ENCODE results near the gene PPP5C. TPM values are rescaled to one million over a fixed set of nuclear protein-coding genes. Genes with fewer than 3 reads are reported as not detected.
"Not testable (repeated sequence)": the region's sequence is repeated elsewhere in the genome, so short reads cannot be mapped to it uniquely, and the experiment has no call there.

The PPP5C gene
- total RNA-seq, 1 donor from 2014 or later: 31.3 TPM

DNA sequence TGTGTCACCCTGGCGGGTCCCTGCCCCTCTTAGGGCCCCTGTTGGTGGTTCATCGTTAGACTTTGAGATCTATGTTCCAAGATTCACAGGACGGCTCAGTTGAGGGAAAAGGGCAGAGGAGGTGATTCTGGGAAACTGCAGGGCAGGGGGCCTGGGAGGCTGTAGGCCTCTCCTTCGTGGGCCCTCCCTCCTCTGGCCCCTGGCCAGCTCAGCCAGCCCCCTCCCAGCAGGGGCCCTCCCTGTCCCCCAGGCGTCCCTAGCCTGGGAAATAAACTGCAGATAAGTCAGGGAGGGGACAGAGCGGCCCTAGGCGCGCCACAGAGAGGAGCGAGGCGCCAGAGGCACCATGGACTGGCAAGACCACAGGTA lies 43.6 kb upstream of the PPP5C start:
- TF ChIP-seq, protein P1, sequence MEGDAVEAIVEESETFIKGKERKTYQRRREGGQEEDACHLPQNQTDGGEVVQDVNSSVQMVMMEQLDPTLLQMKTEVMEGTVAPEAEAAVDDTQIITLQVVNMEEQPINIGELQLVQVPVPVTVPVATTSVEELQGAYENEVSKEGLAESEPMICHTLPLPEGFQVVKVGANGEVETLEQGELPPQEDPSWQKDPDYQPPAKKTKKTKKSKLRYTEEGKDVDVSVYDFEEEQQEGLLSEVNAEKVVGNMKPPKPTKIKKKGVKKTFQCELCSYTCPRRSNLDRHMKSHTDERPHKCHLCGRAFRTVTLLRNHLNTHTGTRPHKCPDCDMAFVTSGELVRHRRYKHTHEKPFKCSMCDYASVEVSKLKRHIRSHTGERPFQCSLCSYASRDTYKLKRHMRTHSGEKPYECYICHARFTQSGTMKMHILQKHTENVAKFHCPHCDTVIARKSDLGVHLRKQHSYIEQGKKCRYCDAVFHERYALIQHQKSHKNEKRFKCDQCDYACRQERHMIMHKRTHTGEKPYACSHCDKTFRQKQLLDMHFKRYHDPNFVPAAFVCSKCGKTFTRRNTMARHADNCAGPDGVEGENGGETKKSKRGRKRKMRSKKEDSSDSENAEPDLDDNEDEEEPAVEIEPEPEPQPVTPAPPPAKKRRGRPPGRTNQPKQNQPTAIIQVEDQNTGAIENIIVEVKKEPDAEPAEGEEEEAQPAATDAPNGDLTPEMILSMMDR (IDR thresholded peaks at IDR 0.05; ENCODE audit: insufficient read depth, low read length, severe bottlenecking): no peak
- Histone ChIP-seq H3K27me3 (ENCODE audit: control insufficient read depth, insufficient read depth, low read length) (no peaks in the 10 kb centered on the region), H3K36me3 (ENCODE audit: control insufficient read depth, insufficient read depth, low read length) (no peaks in the 10 kb centered on the region), H3K4me3 (ENCODE audit: low read depth, low read length) (no peak overlapping the region)
- no peak for FAIRE-seq
- DNase-seq (ENCODE audit: low read depth): no peak

DNA sequence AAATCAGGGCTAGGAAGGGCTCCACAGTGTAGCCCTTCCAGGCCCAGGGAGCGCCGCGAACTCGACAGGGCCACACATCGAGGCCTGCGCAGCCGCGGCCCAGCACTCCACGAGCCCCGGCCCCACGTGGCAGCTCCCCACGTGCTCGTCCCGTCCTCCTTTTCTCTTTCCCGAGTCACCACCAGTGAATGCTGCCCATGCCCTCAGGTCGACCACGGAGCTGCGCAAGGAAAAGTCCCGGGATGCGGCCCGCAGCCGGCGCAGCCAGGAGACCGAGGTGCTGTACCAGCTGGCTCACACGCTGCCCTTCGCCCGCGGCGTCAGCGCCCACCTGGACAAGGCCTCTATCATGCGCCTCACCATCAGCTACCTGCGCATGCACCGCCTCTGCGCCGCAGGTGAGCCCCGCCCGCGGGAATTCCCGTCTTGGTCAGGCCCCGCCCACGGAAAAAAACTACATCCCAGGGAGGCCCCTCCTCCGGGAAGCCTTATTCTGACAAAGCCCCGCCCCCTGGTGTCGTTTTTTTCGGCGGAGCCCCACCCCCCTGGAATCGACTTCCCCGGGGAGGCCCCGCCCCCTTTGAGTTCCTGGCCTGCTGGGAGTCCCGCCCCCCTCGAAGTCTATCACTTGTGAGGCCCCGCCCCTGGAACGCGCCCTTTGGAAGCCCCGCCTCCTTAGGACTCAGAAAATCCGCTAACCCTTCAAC lies 43.0 kb upstream of the PPP5C start:
- FAIRE-seq (no peak), DNase-seq (ENCODE audit: low read depth) (peak; percentile 48)
- H3K27me3 ChIP-seq (ENCODE audit: control insufficient read depth, insufficient read depth, low read length): no peaks in the 10 kb centered on the region
- no peaks in the 10 kb centered on the region for H3K36me3 ChIP-seq (ENCODE audit: control insufficient read depth, insufficient read depth, low read length)
- TF ChIP-seq, protein P1 (IDR thresholded peaks at IDR 0.05; ENCODE audit: insufficient read depth, low read length, severe bottlenecking): no peak
- H3K4me3 ChIP-seq (ENCODE audit: low read depth, low read length): peak overlapping the region; percentile 16

DNA sequence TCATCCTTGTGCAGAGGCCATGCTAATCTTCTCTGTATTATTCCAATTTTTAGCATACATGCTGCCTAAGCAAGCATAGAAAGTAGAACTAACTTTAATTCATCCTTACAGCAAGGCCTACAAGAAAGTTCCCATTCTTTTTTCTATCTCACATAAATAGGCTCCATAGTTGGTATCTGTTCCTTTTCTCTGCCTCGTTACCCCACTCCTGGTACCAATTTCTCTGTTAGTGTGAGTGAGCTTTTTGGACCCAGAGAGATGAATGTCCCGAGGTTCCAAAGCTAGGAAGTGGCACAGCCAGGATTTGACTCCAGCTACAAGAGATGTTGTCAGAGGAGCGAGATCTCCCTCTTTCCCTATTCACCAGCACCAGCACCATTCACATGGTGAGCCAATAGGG lies 40.4 kb upstream of the PPP5C start:
- no peak overlapping the region for H3K4me3 ChIP-seq (ENCODE audit: low read depth, low read length)
- TF ChIP-seq, protein P1 (IDR thresholded peaks at IDR 0.05; ENCODE audit: insufficient read depth, low read length, severe bottlenecking): no peak
- H3K27me3 ChIP-seq (ENCODE audit: control insufficient read depth, insufficient read depth, low read length): no peaks in the 10 kb centered on the region
- H3K36me3 ChIP-seq (ENCODE audit: control insufficient read depth, insufficient read depth, low read length): no peaks in the 10 kb centered on the region
- FAIRE-seq: no peak
- DNase-seq (ENCODE audit: low read depth): no peak

DNA sequence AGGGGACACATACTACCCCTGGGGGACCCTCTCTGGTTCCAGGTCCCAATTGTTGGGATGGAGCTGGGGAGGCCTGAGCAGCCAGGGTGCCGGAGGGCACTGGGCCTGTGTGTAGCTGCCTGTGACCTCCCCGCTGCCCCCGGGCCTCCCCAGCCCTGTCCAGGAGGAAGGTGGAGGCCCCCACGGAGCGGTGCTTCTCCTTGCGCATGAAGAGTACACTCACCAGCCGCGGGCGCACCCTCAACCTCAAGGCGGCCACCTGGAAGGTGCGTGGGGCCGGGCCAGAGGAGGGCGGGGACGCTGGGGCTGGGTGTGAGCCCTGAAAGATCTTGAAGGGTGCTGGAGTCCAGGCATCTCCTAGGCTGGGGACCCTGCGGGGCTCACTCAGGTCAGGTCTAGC lies 38.4 kb upstream of the PPP5C start:
- FAIRE-seq (no peak), DNase-seq (ENCODE audit: low read depth) (no peak)
- TF ChIP-seq, protein P1 (IDR thresholded peaks at IDR 0.05; ENCODE audit: insufficient read depth, low read length, severe bottlenecking): no peak
- no peaks in the 10 kb centered on the region for H3K36me3 ChIP-seq (ENCODE audit: control insufficient read depth, insufficient read depth, low read length)
- H3K27me3 ChIP-seq (ENCODE audit: control insufficient read depth, insufficient read depth, low read length): no peaks in the 10 kb centered on the region
- H3K4me3 ChIP-seq (ENCODE audit: low read depth, low read length): no peak overlapping the region

DNA sequence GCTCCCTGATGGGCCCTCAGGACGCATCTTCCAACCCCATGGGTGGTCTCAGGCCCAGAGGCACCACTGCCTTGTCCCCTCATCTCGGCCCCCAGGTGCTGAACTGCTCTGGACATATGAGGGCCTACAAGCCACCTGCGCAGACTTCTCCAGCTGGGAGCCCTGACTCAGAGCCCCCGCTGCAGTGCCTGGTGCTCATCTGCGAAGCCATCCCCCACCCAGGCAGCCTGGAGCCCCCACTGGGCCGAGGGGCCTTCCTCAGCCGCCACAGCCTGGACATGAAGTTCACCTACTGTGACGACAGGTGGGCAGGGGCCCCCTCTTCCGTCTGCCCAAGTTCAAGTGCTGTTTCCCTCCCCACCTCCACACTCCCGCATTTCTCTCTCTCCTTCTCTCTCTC lies 37.8 kb upstream of the PPP5C start:
- TF ChIP-seq, protein P1 (IDR thresholded peaks at IDR 0.05; ENCODE audit: insufficient read depth, low read length, severe bottlenecking): no peak
- Histone ChIP-seq H3K4me3 (ENCODE audit: low read depth, low read length) (no peak overlapping the region), H3K27me3 (ENCODE audit: control insufficient read depth, insufficient read depth, low read length) (no peaks in the 10 kb centered on the region), H3K36me3 (ENCODE audit: control insufficient read depth, insufficient read depth, low read length) (no peaks in the 10 kb centered on the region)
- FAIRE-seq (no peak), DNase-seq (ENCODE audit: low read depth) (no peak)

DNA sequence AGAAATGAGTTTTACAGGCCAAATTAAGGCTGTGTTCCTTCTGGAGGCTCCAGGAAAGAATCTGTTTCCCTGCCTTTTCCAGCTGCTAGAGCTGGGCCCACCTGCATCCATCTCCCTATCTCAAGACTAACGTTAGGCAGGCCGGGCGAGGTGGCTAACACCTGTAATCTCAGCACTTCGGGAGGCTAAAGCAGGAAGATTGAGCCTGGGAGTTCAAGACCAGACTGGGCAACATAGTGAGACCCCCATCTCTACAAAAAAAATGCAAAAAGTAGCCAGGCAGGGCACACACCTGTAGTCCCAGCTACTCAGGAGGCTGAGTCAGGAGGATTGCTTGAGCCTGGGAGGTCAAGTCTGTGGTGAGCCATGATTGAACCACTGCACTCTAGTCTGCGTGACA lies 35.4 kb upstream of the PPP5C start:
- no peaks in the 10 kb centered on the region for H3K36me3 ChIP-seq (ENCODE audit: control insufficient read depth, insufficient read depth, low read length)
- H3K27me3 ChIP-seq (ENCODE audit: control insufficient read depth, insufficient read depth, low read length): no peaks in the 10 kb centered on the region
- DNase-seq (ENCODE audit: low read depth) (no peak), FAIRE-seq (no peak)
- no peak overlapping the region for H3K4me3 ChIP-seq (ENCODE audit: low read depth, low read length)
- TF ChIP-seq, protein P1 (IDR thresholded peaks at IDR 0.05; ENCODE audit: insufficient read depth, low read length, severe bottlenecking): no peak

DNA sequence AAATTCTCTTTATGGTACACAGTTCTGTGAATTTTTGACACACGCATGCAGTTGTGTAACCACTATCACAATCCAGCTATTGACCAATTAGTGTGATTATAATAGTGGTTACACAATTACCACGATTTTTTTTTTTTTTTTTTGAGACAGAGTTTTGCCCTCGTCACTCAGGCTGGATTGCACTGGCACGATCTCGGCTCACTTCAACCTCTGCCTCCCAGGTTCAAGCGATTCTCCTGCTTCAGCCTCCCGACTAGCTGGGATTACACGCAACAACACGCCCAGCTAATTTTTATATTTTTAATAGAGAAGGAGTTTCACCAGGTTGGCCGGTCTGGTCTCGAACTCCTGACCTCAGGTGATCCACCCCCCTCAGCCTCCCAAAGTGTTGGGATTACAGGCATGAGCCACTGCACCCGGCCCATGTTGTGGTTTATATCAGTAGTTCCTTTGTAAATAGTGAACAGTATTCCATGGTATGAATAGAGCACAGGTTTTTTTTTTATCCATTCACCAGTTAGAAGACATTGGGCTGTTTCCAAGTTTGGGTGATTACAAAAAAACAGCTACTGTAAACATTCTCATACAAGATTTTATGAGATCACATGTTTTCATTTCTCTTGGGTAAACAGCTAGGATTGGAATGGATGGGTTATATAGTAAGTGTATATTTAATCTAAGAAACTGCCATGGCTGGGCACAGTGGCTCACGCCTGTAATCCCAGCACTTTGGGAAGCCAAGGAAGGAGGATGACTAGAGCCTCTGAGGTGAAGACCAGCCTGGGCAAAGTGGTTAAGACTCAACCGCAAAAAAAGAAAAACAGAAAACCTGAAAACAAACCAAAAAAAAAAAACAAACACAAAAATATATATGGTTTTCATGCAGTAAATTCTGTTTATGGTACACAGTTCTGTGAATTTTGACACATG lies 33.1 kb upstream of the PPP5C start:
- H3K36me3 ChIP-seq (ENCODE audit: control insufficient read depth, insufficient read depth, low read length); FAIRE-seq; H3K4me3 ChIP-seq (ENCODE audit: low read depth, low read length); H3K27me3 ChIP-seq (ENCODE audit: control insufficient read depth, insufficient read depth, low read length): not testable (repeated sequence)
- DNase-seq (ENCODE audit: low read depth): peak; percentile 12
